HepG2 (cell line): ENCODE measurements around the gene CHN2. TPM values are rescaled to one million over a fixed set of nuclear protein-coding genes. Genes with fewer than 3 reads are reported as not detected.

Source experiments
- ASH2L ChIP-seq: fragments of 300-600, 200-600 bp; sonication (generic); IDR thresholded peaks from 2 replicates; pipeline ENCODE4 v1.7.0; 2017; ENCODE audit warnings: low read depth, mild to moderate bottlenecking, moderate library complexity, mixed read lengths, low read length; ENCODE audit not compliant: insufficient read length
- BCL6 ChIP-seq: IDR thresholded peaks from 2 replicates; pipeline ENCODE4 v1.6.1; 2016; ENCODE audit warnings: missing genetic modification reagents, missing compliant biosample characterization
- BHLHE40 ChIP-seq: IDR thresholded peaks from 2 replicates; pipeline ENCODE4 v1.6.1; 2011; ENCODE audit warnings: low read length, improper control_type of control experiment
- CREM ChIP-seq, 2 experiments: sonication (generic) in 1 of 2; formaldehyde crosslinking in 1 of 2; IDR thresholded peaks; 2 replicates each; pipeline versions ENCODE4 v1.4.0 to v1.6.1; 2016 to 2020; ENCODE audit warnings: antibody characterized with exemption in 1 of 2, mild to moderate bottlenecking in 1 of 2, missing genetic modification reagents in 1 of 2
- DRAP1 ChIP-seq: IDR thresholded peaks from 2 replicates; pipeline ENCODE4 v1.6.1; 2016; ENCODE audit warnings: missing genetic modification reagents, missing compliant biosample characterization
- FOXA1 ChIP-seq, 2 experiments: fragments of 450-650 bp in 1 of 2; sonication (generic) in 1 of 2; formaldehyde crosslinking in 1 of 2; IDR thresholded peaks; 2 replicates each; pipeline versions ENCODE4 v1.4.0 to v1.6.1; 2016 to 2020; ENCODE audit warnings: missing genetic modification reagents in 1 of 2
- NCOA1 ChIP-seq: sonication (generic); formaldehyde crosslinking; IDR thresholded peaks from 2 replicates; pipeline ENCODE4 v1.9.0; 2021; ENCODE audit warnings: missing genetic modification reagents
- NCOA2 ChIP-seq: sonication (generic); formaldehyde crosslinking; IDR thresholded peaks from 2 replicates; pipeline ENCODE4 v1.8.0; 2022; ENCODE audit warnings: inconsistent platforms
- NCOR1 ChIP-seq: fragments of 200-600 bp; sonication (generic); IDR thresholded peaks from 2 replicates; pipeline ENCODE4 v1.7.0; 2017; ENCODE audit warnings: antibody characterized with exemption, low read length, borderline replicate concordance
- NFAT5 ChIP-seq: sonication (generic); formaldehyde crosslinking; IDR thresholded peaks from 2 replicates; pipeline ENCODE4 v1.4.0; 2020; ENCODE audit warnings: missing genetic modification reagents
- RARG ChIP-seq: sonication (generic); formaldehyde crosslinking; IDR thresholded peaks from 2 replicates; pipeline ENCODE4 v1.4.0; 2020; ENCODE audit warnings: low read depth, mild to moderate bottlenecking, missing genetic modification reagents
- RBM22 ChIP-seq: fragments of 200-400 bp; formaldehyde crosslinking; optimal IDR thresholded peaks from 2 replicates; pipeline ENCODE3; 2017; ENCODE audit warnings: mild to moderate bottlenecking, low read length, moderate library complexity
- RFXANK ChIP-seq: IDR thresholded peaks from 2 replicates; pipeline ENCODE4 v1.6.1; 2016
- SYNCRIP ChIP-seq: fragments of 200-400 bp; formaldehyde crosslinking; IDR thresholded peaks from 2 replicates; pipeline ENCODE4 v1.6.1; 2018; ENCODE audit warnings: mild to moderate bottlenecking, low read depth, low read length; ENCODE audit not compliant: insufficient read depth
- THAP7 ChIP-seq: sonication (generic); formaldehyde crosslinking; IDR thresholded peaks from 2 replicates; pipeline ENCODE4 v1.8.1; 2023; ENCODE audit warnings: mild to moderate bottlenecking, missing genetic modification reagents
- ZBTB20 ChIP-seq: sonication (generic); formaldehyde crosslinking; IDR thresholded peaks from 2 replicates; pipeline ENCODE4 v1.8.1; 2023; ENCODE audit warnings: missing genetic modification reagents, low read depth, mild to moderate bottlenecking, borderline replicate concordance
- ZFP36 ChIP-seq: fragments of 150-350 bp; IDR thresholded peaks from 2 replicates; pipeline ENCODE4 v1.6.1; 2018; ENCODE audit warnings: borderline replicate concordance, low read length, low read depth; ENCODE audit not compliant: partially characterized antibody
- ZFP37 ChIP-seq: sonication (generic); formaldehyde crosslinking; IDR thresholded peaks from 2 replicates; pipeline ENCODE4 v1.4.0; 2020; ENCODE audit warnings: missing genetic modification reagents, borderline replicate concordance
- ZFY ChIP-seq: sonication (generic); formaldehyde crosslinking; IDR thresholded peaks from 2 replicates; pipeline ENCODE4 v1.4.0; 2020; ENCODE audit warnings: missing genetic modification reagents
- ZNF337 ChIP-seq: sonication (generic); formaldehyde crosslinking; IDR thresholded peaks from 2 replicates; pipeline ENCODE4 v1.5.1; 2020; ENCODE audit warnings: missing genetic modification reagents, low read depth, mild to moderate bottlenecking, borderline replicate concordance
- ZNF737 ChIP-seq: sonication (generic); formaldehyde crosslinking; IDR thresholded peaks from 2 replicates; pipeline ENCODE4 v1.5.0; 2020; ENCODE audit warnings: missing genetic modification reagents, mild to moderate bottlenecking, borderline replicate concordance
- ZZZ3 ChIP-seq: sonication (generic); formaldehyde crosslinking; IDR thresholded peaks from 2 replicates; pipeline ENCODE4 v1.4.0; 2020; ENCODE audit warnings: missing genetic modification reagents, mild to moderate bottlenecking, borderline replicate concordance
- polyA plus RNA-seq, 8 experiments: library from polyadenylated mRNA; depleted of rRNA in 3 of 8; stranded (reverse) in 7 of 8; unstranded in 1 of 8; fragments of >200 nt; fragmentation: Illumina TruSeq in 4 of 8; extraction: Trizol in 4 of 8; gene quantifications; 2 replicates each; pipeline versions ENCODE4 v1.2.1 to v1.2.3, GENCODE V29; 2011 to 2016; ENCODE audit warnings: low read depth in 4 of 8, missing spikeins in 1 of 8, mixed read lengths in 1 of 8; ENCODE audit not compliant: insufficient read depth in 1 of 8
- total RNA-seq, 5 experiments: library from RNA; depleted of rRNA; stranded (reverse); fragments of >200 nt; fragmentation: Illumina TruSeq; extraction: Trizol; gene quantifications; 2 replicates each; pipeline ENCODE4 v1.2.3, GENCODE V29; 2016; ENCODE audit warnings: low read depth in 1 of 5

CHN2 gene
- total and polyA plus RNA-seq, 2 of the 13 experiments (the other 11 are each of a cell fraction or from before 2014, with no cell fraction given) = 23.5 to 30.5 TPM

- TF ChIP-seq DRAP1 (no peak), RARG (CRISPR knock-in tag) (no peak), FOXA1 (IDR thresholded peaks at IDR 0.05) (no peak), FOXA1 (CRISPR knock-in tag; IDR thresholded peaks at IDR 0.05) (peak; percentile 60; the same call in 1 of the 2 replicates), NCOA2 (CRISPR knock-in tag) (peak; percentile 47; the same call in 1 of the 2 replicates), ZFY (CRISPR knock-in tag) (no peak), THAP7 (no peak), BCL6 (CRISPR knock-in tag) (0 out of 2 replicates have a peak, but pooled peaks have one; percentile 28), ZNF337 (no peak), SYNCRIP (no peak), RBM22 (no peak), BHLHE40 (no peak), ZFP37 (CRISPR knock-in tag) (no peak), ZFP36 (no peak), NCOA1 (no peak), NCOR1 (peak; percentile 16; the same call in 1 of the 2 replicates), ZBTB20 (CRISPR knock-in tag) (no peak), ASH2L (peak; percentile 28), CREM (IDR thresholded peaks at IDR 0.05) (peak; percentile 29; the same call in 1 of the 2 replicates), CREM (CRISPR knock-in tag; IDR thresholded peaks at IDR 0.05) (no peak), NFAT5 (CRISPR knock-in tag) (no peak), ZNF737 (CRISPR knock-in tag) (no peak), ZZZ3 (CRISPR knock-in tag) (no peak), RFXANK (CRISPR knock-in tag) (no peak)
These were observed 133.5 kb downstream of the CHN2 start (continued) for GRCh38 chr7:29328045-29328444.
